NCI-H187 treated with DMSO at 0.1 percent for 48 hours (cell line): ENCODE measurements around the gene ENTREP3.

ENCODE experiments used
- DNase-seq: peaks from one replicate; lab custom pipeline; 2025; lab: John Stamatoyannopoulos, UW

ENTREP3 gene

DNA sequence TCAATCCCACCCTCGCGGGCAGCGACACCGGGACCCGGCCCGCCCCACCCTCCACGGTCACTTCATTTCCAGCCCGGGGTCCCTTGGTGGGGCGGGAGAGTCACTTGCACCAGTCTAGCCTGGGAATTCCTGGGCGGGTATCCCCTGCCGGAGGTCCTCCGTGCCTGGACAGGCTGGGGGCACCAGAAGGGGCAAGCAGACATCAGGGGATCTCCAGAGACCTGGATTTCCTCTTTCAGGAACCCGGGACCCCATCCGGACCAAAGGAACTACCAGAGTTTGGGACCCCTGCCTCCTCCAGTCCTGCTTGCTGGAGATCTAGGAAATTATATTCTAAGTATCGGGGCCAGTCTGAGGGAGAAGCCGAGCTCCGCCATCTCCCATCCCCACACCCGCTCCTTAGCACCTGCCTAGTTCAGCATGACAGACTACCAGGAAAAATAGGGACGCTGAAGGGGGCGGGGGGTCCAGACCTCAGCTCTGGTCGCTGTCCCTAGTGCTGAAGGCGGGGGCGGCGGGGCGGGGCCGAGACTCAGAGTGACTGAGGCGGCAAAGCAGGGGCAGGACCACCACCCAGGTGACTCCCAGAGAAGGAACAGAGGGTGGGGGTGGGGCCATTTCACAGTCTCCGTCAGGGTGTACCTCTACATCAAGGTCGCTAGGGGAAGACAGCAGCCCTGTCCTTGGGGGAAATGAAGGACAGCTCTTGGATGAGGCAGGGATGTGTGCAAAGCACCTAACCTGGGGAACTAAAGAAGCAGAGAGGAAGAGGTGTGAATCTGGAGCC is 22.8 kb upstream of the ENTREP3 start:
- DNase-seq = peak; percentile 70

DNA sequence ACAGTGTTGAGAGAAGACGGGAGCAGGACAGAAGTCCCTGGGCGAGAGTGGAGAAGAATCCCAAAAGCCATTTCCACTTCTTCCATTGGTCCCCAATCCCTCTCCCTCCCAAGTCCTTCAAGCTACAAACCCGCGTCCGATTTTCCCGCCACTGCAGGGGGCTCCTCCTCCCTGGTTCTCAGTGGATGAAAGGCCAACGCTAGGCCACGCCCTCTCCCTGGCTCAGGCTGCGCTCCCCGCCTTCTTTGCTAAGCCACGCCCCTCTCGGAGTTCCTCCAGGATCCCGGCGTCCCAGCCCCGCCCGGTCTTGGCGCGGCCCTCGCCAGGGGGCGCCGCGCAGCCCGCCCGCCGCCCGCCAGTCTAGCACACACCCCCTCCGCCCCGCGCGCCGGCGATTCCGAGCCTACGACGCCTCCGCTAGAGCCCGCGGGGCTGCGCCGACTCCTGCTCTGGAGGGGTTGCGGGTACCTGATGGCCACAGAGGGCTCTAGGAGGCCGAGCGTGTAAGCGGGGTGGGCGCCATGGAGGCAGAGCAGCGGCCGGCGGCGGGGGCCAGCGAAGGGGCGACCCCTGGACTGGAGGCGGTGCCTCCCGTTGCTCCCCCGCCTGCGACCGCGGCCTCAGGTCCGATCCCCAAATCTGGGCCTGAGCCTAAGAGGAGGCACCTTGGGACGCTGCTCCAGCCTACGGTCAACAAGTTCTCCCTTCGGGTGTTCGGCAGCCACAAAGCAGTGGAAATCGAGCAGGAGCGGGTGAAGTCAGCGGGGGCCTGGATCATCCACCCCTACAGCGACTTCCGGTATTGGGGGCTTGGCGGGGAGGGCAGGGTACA is 22.0 kb upstream of the ENTREP3 start, which contains the start of gene HCN3:
Gene HCN3 (plus strand): TSS at position 394 of the 832 bp plus-strand sequence. CDS start 128 bp downstream, at position 522.
- DNase-seq = peak; percentile 99

DNA sequence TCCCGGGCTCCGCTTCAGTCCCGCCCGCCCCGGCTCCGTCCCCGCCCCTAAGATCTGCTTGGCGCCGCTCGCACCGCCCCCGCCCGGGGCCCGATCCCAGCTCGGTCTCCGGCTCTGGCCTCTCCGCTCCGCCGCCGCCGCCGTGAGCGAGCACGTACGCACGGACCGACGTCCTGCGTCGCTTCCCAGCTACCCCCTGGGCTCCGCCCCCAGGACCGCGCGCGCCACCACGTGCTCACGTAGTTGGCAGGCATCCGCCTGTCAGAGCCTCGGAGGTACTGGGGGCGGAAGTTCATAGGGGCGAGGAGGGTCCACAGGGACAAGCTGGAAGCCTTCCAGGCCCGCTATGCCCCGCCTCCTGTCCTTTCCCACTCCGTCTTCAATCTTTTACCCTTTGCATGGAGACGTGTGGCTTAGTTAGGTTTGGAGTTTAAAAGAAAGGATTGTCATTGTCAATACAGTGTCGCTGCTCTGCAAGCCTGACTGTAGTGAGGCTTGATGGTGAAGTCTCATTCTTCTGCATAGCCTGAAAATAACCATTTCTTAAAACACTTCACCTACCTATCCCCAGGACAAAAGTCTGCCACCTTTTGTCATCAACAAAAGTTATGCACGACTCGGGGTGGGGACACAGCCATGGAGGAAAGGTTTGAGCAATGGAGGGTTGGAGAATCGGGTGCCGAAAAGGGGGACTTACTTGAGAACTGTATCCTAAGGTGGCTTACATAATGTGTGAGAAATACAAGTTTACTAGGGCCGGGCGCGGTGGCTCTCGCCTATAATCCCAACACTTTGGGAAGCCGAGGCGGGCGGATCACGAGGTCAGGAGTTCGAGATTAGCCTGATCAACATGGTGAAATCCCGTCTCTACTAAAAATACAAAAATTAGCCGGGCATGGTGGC is 18.3 kb upstream of the ENTREP3 start, which contains the start of gene CLK2:
Gene CLK2 (minus strand): TSS at position 162 of the 903 bp plus-strand sequence. CDS start 2,527 bp downstream, outside the sequence.
- DNase-seq = peak; percentile 92

DNA sequence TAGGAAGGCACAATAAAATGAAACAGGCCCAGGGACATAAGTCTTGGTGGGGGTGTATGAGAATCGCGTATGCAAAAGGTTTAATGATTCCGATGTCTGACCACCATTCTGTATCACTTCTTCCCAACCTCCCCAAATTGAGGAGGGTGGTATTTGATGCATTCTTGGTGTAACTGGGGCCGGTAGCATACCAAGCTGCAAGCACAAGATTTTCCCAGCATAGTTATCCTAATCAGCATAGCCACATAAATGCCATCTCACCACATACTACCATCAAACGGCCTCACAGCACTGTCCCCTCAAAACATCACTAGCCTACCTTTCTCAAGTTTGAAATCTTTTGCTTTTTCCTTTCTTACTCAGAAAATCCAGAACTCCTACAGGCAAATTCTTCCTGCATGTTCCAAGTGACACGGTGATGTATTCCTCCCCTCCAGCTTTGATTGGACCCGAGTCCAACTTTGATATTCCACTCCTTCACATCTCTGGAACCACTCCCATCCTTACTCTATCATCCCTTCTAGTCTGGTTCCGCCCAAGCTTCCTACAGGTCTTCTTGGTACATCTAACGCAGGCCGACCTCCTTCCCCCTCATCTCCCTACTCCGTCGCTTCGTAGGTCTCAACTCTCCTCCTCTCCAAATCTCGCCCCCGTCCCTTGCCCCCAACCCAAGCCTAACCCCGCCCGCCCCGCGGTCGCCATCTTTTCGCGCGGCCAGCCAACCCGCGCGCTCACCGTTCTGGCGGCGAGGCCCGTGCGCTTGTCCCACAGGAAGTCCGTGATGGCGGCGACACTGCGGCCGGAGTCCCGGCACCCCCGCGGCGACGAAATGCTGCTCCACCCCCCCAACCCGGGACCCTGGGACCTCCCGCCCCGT is 17.4 kb upstream of the ENTREP3 start:
- DNase-seq = no peak

DNA sequence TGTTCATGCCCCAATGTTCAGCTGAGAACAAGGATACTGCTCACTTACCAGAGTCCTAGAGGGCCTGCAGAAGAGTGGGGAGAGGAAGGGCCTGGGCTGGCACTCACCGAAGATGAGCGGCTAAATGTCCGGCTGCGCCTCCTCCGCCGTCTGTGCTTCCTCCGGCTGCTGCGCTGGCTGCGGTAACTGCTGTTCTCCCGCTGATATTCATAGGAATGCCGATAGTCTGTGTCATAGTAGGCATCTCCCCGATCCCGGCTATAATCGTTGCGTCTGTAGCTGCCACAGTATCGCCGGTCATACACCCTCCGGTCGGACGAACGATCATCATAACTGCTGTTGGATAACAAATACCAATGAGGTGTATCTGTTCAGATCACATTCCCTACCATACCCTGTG is 14.1 kb upstream of the ENTREP3 start:
- DNase-seq = no peak

DNA sequence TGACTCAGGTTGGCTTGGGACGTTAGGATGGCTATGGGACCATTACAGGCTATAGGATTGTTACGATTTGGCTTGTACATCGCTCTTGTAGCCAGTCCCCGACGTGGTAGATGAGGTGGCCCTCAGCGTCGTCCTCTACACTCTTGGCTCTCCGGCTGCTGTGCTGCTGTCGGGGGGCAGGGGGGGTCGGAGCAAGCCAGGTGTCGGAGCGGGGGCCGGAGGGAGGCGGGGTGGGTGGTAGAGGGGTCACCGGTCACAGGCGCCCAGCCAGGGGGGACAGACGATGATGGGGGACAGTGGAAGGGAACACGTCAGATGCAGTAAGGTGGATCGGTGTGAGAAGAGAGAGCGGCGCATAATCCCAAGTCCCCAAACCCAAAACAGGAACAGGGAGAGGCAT is 13.3 kb upstream of the ENTREP3 start:
- DNase-seq = no peak

DNA sequence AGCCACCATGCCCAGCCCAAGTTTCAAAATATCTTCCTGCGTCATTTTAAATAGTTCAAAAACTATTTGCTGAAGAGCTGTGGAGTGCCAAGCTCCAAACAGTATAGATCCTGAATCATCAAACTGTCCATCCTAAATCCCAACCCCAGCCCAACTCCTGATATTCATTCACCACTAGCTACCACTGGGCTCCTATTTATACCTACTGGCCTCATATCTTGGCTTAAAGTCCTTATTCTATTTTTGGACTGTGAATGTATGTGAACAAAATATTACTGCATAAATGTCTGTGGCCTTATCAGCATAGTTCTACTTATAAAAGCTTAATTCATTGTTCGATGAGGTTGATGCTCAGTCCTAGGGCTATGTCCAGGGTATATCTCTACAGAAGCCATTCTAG is 12.1 kb upstream of the ENTREP3 start:
- no peak for DNase-seq

DNA sequence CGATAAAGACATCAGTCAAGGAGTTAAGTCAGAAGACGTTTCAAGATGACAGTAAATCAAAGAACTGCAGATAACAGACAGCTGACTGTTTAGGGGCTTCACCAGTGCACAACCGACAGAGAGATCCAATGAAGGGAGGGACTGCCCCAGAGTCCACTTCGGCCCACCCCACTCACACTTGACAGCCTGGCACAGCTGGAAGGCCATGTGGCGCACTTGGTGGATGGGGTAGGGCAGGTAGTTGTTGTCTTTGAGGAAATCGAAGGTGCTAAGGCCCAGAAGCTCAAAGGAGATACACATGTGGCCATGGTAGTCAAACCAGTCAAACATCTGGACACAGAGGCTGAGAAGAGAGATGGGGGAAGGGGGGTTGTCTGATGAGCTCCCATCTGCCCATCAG is 11.3 kb upstream of the ENTREP3 start:
- no peak for DNase-seq

DNA sequence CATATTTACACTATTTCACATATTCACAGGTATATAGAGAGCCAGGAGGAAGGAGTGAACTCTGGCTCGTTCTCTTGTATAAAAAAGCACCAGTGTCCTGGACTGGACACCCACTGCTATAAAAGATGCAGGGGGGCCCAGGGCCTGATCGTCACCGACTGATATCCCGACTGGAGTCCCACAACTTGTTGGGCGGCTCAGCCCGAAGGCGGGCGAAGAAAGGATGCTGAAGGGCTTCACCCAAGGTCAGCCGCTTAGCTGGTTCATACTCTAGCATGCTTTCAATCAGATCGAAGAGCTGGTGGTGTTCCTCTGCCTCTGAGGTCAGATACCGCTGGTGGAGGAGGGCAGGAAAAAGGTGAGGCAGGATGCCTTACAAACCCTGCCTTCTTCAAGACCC is 7.8 kb upstream of the ENTREP3 start:
- no peak for DNase-seq

DNA sequence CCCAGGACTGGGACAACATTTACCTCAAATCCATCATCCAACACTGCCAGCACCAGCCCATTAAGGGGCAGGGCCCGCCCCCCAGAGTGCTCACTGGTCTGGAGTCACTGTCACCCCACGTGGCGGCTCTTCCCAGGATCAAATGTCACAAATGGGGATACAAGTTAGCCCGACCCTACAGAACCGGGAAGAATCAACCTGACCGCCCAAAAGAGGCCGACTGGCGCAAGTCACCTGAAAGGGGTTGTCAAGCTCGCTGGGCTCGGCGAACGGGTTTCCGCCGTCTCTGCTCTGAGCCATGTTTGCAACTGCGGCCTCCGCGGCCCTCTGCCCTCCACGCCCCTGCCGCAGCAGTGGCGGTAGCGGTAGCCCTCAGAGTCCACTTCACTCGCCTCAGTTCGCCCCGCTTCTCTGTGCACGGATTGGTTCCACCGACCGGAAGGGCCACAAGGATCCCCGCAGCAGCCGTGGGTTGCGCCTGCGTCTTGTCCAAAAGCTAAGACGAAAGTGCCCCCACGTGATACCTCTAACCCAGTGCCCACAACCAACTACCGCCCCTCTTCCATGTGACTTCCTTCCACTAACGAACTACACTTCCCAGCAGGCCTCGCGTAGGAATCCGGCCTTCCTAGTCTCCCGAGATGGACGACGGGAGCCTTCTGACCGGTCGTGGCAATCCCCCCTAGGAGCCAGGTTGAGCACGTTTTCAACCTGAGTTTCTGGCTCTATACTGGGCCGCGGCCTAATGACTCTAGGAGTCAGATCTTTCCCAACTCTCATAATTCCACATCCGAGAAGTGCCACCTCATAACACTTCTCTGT is 6.8 kb upstream of the ENTREP3 start, which contains the start of gene SCAMP3:
Gene SCAMP3 (minus strand): TSS at position 509 of the 822 bp plus-strand sequence. CDS start 209 bp downstream, at position 300.
- DNase-seq = peak; percentile 99

DNA sequence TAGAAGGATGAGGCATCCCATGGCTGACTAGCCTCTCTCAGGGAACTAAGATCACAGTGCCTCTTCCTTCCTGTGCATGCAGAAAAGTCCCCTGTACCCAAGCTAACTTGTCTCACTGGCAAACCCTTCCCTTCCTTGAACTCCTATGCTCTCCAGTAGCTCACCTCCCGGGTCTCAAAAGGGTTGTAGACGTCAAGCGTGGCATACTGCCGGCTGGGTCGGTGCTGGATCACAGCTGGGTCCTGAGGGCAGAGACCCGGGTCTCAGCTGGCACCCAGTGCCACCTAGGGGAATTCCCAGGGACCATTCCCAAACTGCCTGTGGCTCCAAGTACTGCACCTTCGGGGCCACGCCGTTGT is 6.2 kb upstream of the ENTREP3 start:
- no peak for DNase-seq

DNA sequence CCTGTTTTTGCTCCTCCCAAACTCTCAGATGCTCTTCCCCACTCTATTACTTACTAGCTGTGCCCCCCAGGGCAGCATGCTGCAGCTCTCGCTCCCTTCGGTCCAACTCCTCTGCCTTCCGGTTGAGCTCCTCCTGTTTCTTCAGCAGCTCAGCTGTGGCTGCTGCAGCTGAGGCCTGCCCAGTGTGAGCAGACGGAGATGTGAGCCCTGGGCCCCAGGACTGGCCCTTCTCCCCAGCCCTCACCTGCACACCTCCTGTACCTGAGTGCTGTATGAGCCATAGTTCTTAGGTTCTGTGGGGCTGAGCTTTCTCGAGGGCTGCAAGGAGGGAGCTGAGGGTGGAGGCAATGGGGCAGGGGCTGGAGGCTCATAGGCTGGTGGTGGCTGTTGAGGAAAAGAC is 5.0 kb upstream of the ENTREP3 start:
- no peak for DNase-seq

DNA sequence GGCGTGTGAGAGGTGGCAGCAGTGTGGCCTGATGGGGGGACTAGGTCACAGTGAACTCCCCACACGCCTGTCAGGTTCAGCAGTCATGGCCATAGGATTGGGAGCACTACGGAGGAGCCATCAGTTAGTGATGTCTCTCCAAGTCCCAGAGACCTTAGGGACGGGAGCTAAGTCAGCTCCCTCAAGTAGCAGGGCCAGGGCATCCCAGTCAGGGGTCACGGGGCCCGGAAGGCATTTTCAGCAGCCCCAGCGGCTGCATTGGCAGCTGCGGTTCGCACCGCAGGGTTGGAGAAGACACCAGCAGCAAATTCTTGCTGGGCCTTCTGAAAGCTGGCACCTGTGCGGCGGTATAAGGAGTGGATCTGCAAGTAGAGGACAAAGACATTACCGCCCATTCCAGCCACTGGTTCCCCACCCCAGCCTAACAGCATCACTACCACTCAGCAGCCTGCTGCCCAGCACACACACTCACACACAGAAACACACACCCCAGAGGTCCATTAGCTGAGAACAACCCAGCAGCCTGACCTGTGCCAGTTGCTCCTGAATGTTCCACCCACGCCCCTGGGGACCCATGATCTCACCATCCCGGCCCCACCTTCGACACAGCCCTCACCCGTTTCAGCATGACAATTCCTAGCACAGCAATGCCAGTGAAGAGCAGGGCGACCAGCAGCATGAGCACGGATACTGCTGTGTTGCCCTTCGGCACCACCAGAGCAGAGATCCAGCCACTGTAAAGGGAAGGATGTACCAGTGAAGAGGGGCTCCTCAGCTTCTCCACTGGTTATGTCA is 972 bp upstream of the ENTREP3 start:
- DNase-seq = no peak

DNA sequence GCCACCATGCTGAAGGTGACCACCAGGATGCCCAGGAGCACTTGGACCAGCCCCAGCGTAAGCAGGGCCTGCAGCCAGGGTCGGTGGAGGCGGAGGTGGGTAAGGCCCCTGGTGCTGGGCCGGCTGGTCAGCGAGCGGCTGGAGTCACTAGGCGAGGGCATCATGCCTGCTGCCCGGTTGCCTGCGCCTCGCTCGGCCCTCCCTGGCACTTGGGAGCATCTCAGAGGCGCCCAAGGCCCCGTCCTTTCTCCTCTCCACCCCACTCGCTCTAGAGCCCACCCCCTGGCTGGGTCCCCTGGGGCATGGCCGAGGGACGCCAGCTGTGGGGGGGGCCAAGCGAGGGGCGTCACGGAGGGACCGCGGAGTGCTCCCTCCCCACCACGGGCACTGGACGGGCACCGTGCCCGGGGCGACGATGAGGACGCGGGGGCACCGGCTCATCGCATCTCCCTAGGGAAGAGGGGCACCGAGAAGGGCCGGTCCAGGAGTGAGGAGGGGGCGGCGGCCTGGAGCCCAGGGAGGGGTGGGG is 505 bp downstream of the ENTREP3 start:
- DNase-seq = no peak

DNA sequence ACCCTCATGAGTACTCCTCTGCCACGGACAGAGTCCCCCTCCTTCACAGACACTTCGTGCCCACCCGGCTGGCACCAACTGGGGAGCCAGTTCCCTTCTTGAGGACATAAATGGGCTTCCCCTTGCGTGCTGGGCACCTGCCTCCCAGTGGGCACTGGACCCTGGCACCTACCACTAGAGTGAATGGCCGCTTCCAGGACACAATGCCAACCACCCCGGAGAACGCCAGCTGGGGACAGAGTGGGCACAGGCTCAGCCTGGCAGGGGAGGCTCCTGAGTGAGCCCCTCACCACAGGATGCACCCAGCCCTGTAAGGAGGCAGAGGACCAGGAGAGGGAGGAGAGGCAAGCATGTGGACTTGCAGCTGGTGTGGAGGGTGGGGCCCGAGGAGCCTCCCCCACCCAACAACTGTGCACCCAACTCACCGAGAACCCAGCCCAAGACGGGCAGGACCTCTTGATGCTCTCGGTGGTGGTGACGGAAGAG is 1.0 kb downstream of the ENTREP3 start:
- DNase-seq = no peak

DNA sequence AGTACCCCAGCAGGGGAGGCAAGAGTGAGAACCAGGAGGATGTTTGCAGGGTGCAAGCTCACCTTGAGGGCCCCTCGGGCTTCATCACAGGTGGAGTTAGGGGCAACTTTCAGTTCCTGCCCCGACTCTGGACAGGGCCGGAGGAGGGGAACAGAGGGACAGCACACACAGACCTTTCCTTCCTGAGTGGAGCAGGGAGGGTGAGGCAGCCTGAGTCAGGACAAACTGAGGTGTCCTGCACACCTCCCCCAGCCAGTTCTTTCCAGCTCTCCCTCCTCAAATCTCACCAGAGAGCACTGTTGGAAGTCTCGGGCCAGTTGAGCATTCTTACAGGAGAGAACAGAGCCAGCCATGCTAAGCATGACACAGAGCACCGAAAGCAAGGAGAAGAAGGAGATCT is 1.5 kb downstream of the ENTREP3 start:
- DNase-seq = no peak

DNA sequence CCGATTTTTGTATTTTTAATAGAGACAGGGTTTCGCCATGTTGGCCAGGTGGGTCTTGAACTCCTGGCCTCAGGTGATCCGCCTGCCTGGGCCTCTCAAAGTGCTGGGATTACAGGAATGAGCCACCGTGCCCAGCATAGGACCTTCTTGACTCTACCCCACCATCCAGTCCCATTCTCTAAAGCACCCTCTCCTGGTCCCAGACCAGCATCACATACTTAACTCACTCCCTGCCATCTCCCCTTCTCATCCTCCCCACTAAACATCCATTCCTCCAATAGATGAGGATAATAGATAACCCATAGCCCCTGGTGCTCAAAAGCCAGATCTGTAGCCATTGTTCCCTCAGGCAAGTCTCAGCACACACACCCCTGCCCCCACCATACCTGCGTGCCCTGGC is 2.1 kb downstream of the ENTREP3 start:
- no peak for DNase-seq

DNA sequence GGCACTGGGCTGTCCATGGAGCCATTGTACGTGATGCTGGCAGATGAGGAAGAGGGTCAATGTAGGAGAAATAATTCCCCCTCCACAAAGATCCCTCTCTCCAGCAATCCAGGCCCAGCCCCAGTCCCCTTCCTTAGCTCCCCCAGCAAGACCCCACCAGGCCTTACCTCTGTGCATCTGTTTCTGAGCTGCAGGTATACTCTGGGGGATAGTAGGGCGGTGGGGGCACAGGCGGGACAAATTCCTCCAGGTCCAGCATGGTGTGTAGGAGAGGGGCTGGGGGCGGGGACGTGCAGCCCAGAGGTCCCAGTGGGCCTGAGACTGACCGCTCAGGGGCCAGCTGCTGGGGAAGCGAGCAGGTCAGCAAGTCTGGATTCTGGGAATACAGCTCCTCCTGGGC is 3.7 kb downstream of the ENTREP3 start:
- DNase-seq = no peak
